Loucy (cell line): Measurements from ENCODE around the gene KIF3C.
"Not testable (repeated sequence)": the region's sequence is repeated elsewhere in the genome, so short reads cannot be mapped to it uniquely, and the experiment has no call there.

ENCODE experiments used
- EZH2phosphoT487 ChIP-seq: fragments of 200-600 bp; IDR thresholded peaks from 2 replicates; pipeline ENCODE4 v1.6.1; 2018; ENCODE audit warnings: antibody characterized with exemption, mild to moderate bottlenecking, moderate library complexity, borderline replicate concordance
- TF ChIP-seq, protein P1 (sequence below): fragments of 200-600 bp; sonication (generic); conservative IDR thresholded peaks from 2 replicates; pipeline ENCODE4 v1.5.1; 2014; ENCODE audit warnings: mild to moderate bottlenecking, antibody characterized with exemption, low read length

GRCh38 chr2:25917411-25917810, 64.9 kb downstream of the KIF3C start:
- TF ChIP-seq, protein P1, sequence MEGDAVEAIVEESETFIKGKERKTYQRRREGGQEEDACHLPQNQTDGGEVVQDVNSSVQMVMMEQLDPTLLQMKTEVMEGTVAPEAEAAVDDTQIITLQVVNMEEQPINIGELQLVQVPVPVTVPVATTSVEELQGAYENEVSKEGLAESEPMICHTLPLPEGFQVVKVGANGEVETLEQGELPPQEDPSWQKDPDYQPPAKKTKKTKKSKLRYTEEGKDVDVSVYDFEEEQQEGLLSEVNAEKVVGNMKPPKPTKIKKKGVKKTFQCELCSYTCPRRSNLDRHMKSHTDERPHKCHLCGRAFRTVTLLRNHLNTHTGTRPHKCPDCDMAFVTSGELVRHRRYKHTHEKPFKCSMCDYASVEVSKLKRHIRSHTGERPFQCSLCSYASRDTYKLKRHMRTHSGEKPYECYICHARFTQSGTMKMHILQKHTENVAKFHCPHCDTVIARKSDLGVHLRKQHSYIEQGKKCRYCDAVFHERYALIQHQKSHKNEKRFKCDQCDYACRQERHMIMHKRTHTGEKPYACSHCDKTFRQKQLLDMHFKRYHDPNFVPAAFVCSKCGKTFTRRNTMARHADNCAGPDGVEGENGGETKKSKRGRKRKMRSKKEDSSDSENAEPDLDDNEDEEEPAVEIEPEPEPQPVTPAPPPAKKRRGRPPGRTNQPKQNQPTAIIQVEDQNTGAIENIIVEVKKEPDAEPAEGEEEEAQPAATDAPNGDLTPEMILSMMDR, result not testable (repeated sequence)
- not testable (repeated sequence) for TF ChIP-seq EZH2phosphoT487
